Esophagus (tissue), 2 donors: ENCODE measurements around the gene MARK2. TPM values are rescaled to one million over a fixed set of nuclear protein-coding genes. Genes with fewer than 3 reads are reported as not detected.

Experiments used
- H3K27ac ChIP-seq, 2 donors: one replicate each; pipeline ENCODE4 v1.5.1; 2013; ENCODE audit warnings: low read depth in 2 of 2, mild to moderate bottlenecking in 2 of 2, inconsistent platforms in 1 of 2, low read length in 1 of 2, moderate library complexity in 1 of 2
- H3K27me3 ChIP-seq, 2 donors: one replicate each; pipeline ENCODE4 v1.6.1; 2013; ENCODE audit warnings: low read length in 2 of 2, control low read depth in 1 of 2, mild to moderate bottlenecking in 1 of 2; ENCODE audit not compliant: insufficient read depth in 2 of 2, control insufficient read depth in 1 of 2
- H3K36me3 ChIP-seq, 2 donors: one replicate each; pipeline ENCODE4 v1.6.1; 2013; ENCODE audit warnings: low read length in 1 of 2; ENCODE audit not compliant: control insufficient read depth in 2 of 2, insufficient read depth in 2 of 2
- H3K4me1 ChIP-seq, 2 donors: one replicate each; pipeline ENCODE4 v1.6.1; 2013; ENCODE audit warnings: low read length in 1 of 2; ENCODE audit not compliant: control insufficient read depth in 2 of 2, insufficient read depth in 2 of 2
- H3K4me3 ChIP-seq, 2 donors: one replicate each; pipeline ENCODE4 v1.5.1; 2013; ENCODE audit warnings: low read length in 2 of 2, mild to moderate bottlenecking in 2 of 2, low read depth in 1 of 2, moderate library complexity in 1 of 2
- H3K9me3 ChIP-seq, 2 donors: one replicate each; pipeline ENCODE4 v1.6.1; 2013; ENCODE audit warnings: mild to moderate bottlenecking in 2 of 2, low read depth in 1 of 2, low read length in 1 of 2, moderate library complexity in 1 of 2; ENCODE audit not compliant: control insufficient read depth in 2 of 2, insufficient read depth in 1 of 2
- WGBS, 2 donors: extraction: QIAGEN DNeasy Blood & Tissue Kit; methylation state at CpG; one replicate each; pipeline ENCODE4 v1.1.7; 2013; 5-methylcytosine and 5-hydroxymethylcytosine counted together
- polyA plus RNA-seq, 2 donors: library from polyadenylated mRNA; stranded (reverse); fragments of 200-250 nt; gene quantifications; one replicate each; pipeline ENCODE4 v1.2.3, GENCODE V29; 2013
- donor health status: healthy with polysubstance abuse.
- donor health status: Bipolar disorder and iron deficiency.

Gene MARK2
- polyA plus RNA-seq, 2 donors = 29.5 to 29.9 TPM

DNA sequence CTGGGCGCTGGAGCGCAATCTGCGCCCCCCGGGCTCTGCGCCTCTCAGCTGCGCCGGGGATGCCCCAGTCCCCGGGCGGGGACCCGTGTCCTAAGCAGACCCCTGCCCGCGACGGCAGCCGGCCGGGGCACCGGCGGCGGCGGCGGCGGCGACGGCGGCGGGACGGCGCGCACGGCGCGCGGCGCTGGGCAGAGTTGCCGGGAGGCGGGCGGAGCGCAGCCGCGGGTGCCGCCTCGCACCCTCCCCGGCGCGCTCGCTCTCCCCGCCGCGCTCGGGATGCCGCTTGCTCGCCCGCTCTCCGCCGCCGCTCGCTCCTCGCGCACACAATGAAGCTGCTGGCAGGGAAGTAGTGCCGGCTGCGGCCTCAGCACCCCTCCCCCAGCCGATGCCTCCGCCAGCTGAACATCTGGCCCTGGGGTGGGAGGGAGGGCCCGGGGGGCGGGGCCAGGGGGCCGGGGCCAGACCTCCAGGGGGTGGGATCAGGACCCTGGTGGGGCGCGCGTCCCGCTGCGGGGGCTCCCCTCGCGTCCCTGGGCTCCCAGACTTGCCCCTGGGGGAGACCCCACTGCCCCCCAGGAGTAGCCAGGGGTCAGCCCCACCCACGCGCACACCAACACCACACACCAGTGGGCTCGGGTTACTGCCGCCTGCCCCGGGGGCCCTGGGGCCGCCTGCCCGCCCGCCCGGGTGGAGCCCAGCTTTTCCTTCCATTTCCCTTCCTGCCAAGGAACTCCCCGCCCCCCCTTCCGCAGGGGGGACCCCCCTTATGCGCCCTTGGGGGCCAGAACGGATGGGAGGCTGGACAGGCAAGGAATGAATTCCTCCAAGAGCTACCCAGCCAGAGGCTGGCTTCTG is 78.2 kb downstream of the MARK2 start, which contains the start of gene RCOR2:
TSS of gene RCOR2 (minus strand) at position 328 of the 855 bp plus-strand sequence. CDS start 708 bp downstream, outside the sequence.
- 1% methylated on average over 51 to 85 of the region's 85 CpGs for WGBS, 2 donors

DNA sequence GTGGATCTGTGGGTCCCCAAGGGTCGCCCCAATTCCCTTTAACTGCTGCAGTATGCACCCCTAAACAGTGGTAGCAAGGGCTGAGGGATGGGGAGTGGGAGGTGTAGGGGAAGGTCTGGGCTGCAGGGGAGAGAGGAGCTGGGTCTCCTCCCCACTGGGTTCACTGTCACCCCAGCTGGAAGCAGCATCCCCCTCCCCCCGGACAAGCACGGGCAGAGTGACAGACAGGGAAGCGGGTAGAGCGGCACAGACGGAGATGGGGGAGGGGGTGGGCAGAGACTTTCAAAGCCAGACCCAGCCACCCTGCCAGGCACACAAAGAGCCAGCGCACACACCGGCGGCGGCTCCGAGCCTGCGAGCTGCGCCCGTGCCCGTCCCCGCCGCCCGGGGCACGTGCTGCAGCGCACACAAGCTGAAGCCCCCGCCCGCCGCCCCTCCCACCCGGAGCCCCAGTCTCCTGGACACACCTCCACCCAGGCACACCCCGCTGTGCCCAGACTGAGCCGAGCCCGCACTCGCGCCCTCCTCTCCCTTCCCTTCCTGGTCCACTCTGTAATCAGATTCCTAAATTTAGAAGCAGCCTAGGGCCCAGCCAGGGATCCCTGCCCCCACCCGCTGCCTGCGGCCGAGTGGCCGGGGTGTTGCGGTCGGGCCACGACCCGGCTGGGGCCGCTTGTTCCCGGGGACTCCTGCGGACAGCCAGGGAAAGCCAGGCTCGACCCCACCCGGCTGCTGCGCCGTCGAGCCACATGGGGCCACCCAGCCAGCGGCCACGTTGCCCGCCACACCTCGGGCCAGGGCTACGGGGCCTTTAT is 79.0 kb downstream of the MARK2 start:
- H3K4me3 ChIP-seq = peak overlapping the region; percentile 27 to 55
- H3K27me3 ChIP-seq = no peaks in the 10 kb centered on the region
- H3K4me1 ChIP-seq = peaks cover 19 to 24% of the 10 kb centered on the region in 2 donors
- 8 to 10% methylated on average over 45 to 50 of the region's 50 CpGs for WGBS, 2 donors
- H3K36me3 ChIP-seq = no peaks in the 10 kb centered on the region
- H3K9me3 ChIP-seq = no peaks in the 10 kb centered on the region
- H3K27ac ChIP-seq = peak overlapping the region; percentile 66 to 76

More for the DNA sequence above, 78.2 kb downstream of the MARK2 start, which contains the start of gene RCOR2:
- Histone ChIP-seq H3K27ac (peak within 1 kb of the TSS; percentile 66 to 76), H3K27me3 (no peaks in the 10 kb centered on the region), H3K4me3 (peak within 1 kb of the TSS; percentile 46 to 55), H3K9me3 (no peaks in the 10 kb centered on the region), H3K4me1 (peaks cover 19 to 20% of the 10 kb centered on the region in 2 donors), H3K36me3 (no peaks in the 10 kb centered on the region)

DNA sequence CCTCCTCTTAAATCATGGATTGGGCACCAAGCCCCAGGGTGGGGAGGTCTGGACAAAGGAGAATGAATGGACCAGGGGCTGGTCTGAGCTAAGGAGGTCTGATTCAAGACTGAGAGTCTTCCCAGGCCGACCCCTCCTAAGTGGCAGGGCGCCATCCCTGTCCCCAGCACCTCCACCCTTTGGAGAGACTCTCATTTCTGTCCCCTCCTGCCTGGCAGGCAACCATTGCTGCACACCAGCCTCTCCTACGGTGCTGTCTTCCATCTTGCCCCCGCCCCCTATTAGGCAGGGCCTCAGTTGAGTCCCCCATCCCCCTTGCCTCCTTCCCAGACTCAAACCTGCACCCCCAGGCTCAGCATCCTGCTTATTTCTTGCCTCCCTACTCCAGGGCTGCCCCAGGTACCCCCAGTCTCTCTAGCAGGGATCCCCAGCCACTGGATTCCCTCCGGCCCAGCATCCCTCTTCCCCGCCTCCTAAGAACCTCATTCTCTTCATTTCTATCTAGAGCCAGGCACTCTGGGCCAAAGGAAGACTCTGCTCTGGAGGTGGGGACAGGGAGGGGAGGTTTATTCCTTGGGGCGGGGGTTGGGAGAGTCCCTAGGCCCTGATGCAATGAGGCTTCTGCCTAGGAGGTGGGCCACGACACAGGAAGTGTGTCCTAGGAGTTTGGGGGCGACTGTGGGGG is 79.7 kb downstream of the MARK2 start:
- WGBS, 2 donors = 44 to 50% methylated on average over 9 of the region's 9 CpGs
- Histone ChIP-seq H3K27me3 (no peaks in the 10 kb centered on the region), H3K4me3 (no peak overlapping the region), H3K27ac (peak overlapping the region; percentile 65 to 66), H3K36me3 (no peaks in the 10 kb centered on the region), H3K9me3 (no peaks in the 10 kb centered on the region), H3K4me1 (peaks cover 19 to 24% of the 10 kb centered on the region in 2 donors)

DNA sequence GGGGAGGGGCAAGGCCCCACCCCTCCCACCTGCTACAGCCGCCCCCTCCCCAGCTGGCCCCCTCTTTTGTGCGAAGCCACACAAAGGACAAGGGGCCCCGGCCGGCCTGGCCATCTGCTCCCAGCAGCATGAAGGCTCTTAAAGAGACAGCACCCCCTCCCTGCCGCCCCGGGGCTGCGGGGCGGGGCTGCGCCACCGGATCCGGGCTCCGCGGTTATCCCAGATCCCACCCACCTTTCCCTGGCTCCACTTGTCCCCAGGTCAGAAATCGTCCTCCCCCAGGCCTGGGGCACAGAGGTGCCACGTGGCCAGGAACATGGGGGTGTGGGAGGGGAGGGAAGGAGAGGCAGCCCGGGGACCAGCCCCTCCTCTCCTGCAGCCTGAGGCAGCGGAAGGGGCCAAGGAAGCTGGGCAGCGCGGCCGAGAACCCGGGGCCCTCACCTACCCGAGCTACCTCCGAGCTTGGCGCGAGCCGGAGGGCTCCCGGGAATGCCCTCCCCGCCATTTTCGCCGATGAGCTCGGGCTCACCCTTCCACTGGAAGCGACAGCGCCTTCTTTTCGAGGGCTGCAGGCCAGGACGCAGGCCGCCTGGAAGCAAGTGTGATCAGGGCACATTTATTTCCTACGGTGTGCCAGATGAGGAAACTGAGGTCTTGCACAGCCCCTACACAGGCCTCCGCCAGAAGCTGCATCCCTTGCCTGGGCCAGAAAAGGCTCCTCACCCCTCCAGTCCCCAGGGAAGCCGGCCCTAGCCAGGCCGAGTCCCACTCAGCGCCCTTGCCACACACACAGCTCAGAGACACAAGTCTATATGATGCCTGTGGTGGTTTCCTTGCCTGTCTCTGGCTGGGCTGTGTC is 80.6 kb downstream of the MARK2 start:
- Histone ChIP-seq H3K27ac (peak overlapping the region; percentile 40 to 50), H3K9me3 (no peaks in the 10 kb centered on the region), H3K4me3 (peak overlapping the region in 1 of 2 donors; percentile 7), H3K36me3 (no peaks in the 10 kb centered on the region), H3K27me3 (no peaks in the 10 kb centered on the region), H3K4me1 (peaks cover 19 to 24% of the 10 kb centered on the region in 2 donors)
- 17 to 24% methylated on average over 37 to 41 of the region's 41 CpGs for WGBS, 2 donors

DNA sequence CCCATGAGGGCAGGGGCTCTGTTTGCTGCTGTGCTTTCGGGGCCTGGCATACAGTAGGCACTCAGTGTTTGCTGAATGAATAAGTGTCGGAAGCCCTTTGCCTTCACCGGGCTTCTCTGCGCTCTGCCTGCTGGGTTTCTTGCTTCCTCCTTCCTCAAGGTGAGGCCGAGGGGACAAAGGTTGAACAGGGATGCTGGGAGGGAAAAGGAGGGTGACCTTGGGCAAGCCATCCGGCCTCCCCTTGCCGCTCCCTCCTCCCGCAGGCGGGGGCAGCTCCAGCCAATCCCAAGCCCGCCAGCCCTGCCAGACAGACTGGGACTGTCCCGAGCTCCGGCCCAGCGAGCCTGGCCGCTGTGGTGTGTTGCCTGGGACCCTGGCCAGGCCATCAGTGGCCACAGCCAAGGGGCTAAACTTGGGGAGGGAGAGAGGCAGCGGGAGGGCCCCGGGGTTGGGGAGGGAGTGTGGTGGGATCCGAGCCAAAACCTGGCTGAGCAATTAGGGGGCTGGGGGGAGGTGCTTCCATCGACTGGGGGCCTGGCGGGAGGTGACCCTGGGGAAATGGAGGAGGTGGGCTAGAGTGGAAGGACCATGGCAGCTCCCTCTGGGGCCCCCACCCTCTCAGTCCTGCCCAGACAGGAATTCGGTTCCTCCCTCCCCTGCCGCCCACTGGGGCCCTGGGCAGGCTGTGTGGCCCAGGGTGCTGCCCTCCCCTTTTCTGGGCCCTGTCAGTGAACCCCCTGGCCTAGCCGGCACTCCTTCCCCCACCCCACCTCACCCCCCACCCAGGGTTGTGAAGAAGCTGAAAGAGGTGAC is 81.4 kb downstream of the MARK2 start:
- H3K4me3 ChIP-seq = no peak overlapping the region

DNA sequence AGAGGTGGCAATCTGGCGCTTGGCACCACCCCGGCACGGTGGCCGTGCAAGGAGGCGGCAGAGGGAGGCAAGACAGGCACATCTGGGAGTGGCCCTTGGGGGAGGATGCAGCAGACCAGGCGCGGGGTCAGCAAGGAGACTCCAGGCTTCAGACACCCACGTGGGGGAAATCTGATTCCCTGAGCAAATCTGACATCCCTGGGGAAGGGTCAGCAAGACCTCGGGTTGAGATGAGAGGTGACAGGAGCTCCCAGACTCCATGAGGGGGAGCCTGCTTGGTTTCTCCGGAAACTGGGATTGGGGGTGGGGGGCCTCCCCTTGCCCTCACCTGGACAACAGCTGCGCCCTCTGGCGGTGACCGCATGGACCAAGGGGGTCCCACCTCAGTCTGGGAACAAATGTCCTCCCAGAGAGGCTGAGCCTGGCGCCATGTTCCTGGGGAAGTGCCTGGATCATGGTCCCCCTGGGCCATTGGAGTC is 82.1 kb downstream of the MARK2 start:
- 60 to 64% methylated on average over 14 of the region's 14 CpGs for WGBS, 2 donors
- H3K4me1 ChIP-seq = peaks cover 18 to 19% of the 10 kb centered on the region in 2 donors
- no peak overlapping the region for H3K27ac ChIP-seq

More for the DNA sequence above, 81.4 kb downstream of the MARK2 start:
- Histone ChIP-seq H3K4me1 (peaks cover 19 to 23% of the 10 kb centered on the region in 2 donors), H3K36me3 (no peaks in the 10 kb centered on the region), H3K9me3 (no peaks in the 10 kb centered on the region), H3K27ac (peak overlapping the region; percentile 18 to 40), H3K27me3 (no peaks in the 10 kb centered on the region)
- WGBS, 2 donors = 35 to 49% methylated on average over 19 to 22 of the region's 22 CpGs

DNA sequence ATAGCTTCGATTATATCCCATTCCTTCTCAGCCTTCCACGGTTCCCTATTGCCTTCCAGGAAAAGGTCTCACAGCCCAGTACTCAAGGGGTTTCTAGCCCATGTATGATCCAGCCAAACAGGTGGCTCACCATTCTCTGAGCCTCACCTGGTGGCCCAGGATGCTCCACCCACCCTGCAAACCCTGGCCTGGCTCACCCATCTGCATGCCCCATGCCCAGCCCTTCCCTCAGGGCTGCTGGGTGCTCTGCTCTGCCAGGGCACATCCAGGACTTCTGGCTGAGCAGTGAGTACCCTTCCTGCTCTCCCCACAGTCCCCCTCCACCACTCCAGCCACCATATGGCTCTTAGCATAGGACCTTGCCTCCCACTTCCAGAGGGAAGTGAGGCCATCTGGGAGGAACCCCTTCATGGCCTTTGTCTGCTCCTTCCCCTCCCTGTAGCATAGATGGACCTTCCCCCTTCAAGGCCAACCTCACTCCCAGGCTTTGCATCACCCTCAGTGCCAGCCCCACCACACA is 83.8 kb downstream of the MARK2 start:
- no peaks in the 10 kb centered on the region for H3K9me3 ChIP-seq
- no peaks in the 10 kb centered on the region for H3K27me3 ChIP-seq
- H3K36me3 ChIP-seq = no peaks in the 10 kb centered on the region
- H3K4me3 ChIP-seq = no peak overlapping the region
- 61 to 71% methylated on average over 2 of the region's 2 CpGs for WGBS, 2 donors
- no peak overlapping the region for H3K27ac ChIP-seq
- H3K4me1 ChIP-seq = peaks cover 9% of the 10 kb centered on the region in 2 donors

More for the DNA sequence above, 82.1 kb downstream of the MARK2 start:
- Histone ChIP-seq H3K27me3 (no peaks in the 10 kb centered on the region), H3K4me3 (no peak overlapping the region), H3K9me3 (no peaks in the 10 kb centered on the region), H3K36me3 (no peaks in the 10 kb centered on the region)

DNA sequence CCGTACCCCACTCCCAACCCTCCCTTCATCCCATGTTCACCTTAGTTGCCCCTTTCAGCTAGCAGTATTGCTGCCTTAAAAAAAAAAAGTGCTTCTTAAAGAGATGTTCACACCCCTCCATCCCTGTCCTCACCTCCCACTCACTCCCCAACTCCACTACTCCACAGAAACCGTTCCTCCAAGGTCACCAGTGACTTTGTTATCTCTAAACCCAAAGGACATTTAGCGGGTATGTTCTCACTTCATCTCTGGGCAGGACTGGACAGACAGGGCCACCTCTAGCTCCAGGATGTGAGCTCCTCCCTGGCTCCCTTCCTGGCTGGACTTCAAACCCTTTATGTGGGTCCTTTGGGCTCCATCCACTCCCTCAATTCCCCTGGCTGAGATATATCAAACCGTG is 84.4 kb downstream of the MARK2 start:
- H3K9me3 ChIP-seq = no peaks in the 10 kb centered on the region
- no peak overlapping the region for H3K4me3 ChIP-seq
- 54 to 59% methylated on average over 4 of the region's 4 CpGs for WGBS, 2 donors
- H3K4me1 ChIP-seq = peaks cover 6 to 9% of the 10 kb centered on the region in 2 donors
- H3K36me3 ChIP-seq = no peaks in the 10 kb centered on the region
- no peaks in the 10 kb centered on the region for H3K27me3 ChIP-seq
- no peak overlapping the region for H3K27ac ChIP-seq
